Measurements from ENCODE around the gene WWP2. TPM values are rescaled to one million over a fixed set of nuclear protein-coding genes. Genes with fewer than 3 reads are reported as not detected.

The WWP2 gene
- total and polyA plus RNA-seq, 2 donors (not counting 3 experiments of a cell fraction or from before 2014, with no cell fraction given) = 17.9 to 44.9 TPM

- H2AFZ ChIP-seq (ENCODE audit: low read depth, low read length) = no peak overlapping the region
- no peaks in the 10 kb centered on the region for H3K79me2 ChIP-seq (ENCODE audit: control insufficient read depth, insufficient read depth, low read length)
- H3K9me1 ChIP-seq (replicated peaks; ENCODE audit: control insufficient read depth, extremely low read depth, insufficient read depth, low read length) = no peaks in the 10 kb centered on the region
- TF ChIP-seq MAX (IDR thresholded peaks at IDR 0.05; ENCODE audit: insufficient read depth, insufficient read length) (no peak), POLR2AphosphoS5 (IDR thresholded peaks at IDR 0.05; ENCODE audit: insufficient read depth, low read depth, low read length) (no peak), JUN (IDR thresholded peaks at IDR 0.05; ENCODE audit: borderline replicate concordance, insufficient read depth, insufficient read length, low read depth) (no peak), FOS (IDR thresholded peaks at IDR 0.05; ENCODE audit: borderline replicate concordance, insufficient read depth, low read length) (no peak), CTCF (IDR thresholded peaks at IDR 0.05; ENCODE audit: extremely low read depth in 1 of 2, insufficient read depth in 1 of 2, low read depth in 1 of 2, low read length in 2 of 2) (no peak), POLR2A (IDR thresholded peaks at IDR 0.05; ENCODE audit: low read depth, low read length) (no peak), EZH2 (IDR thresholded peaks at IDR 0.05; ENCODE audit: borderline replicate concordance, low read depth, low read length, severe bottlenecking) (no peak), MYC (IDR thresholded peaks at IDR 0.05; ENCODE audit: low read depth, low read length) (no peak), GATA2 (IDR thresholded peaks at IDR 0.05; ENCODE audit: insufficient read depth, insufficient read length, low read depth, low read length) (no peak)
- peaks cover 10% of the 10 kb centered on the region for H3K4me1 ChIP-seq (ENCODE audit: control insufficient read depth, extremely low read depth, insufficient read depth, low read length)
- ChIA-PET POLR2A (no interaction called here), CTCF (interaction anchor here (0.9 to 4.0 kb wide), 3 partner anchors 13 to 83 kb away, joined by 3 to 34 read pairs (median 30); no protein-coding TSS in a partner anchor)
- H4K20me1 ChIP-seq (replicated peaks; ENCODE audit: control insufficient read depth, extremely low read depth, insufficient read depth, low read length) = no peaks in the 10 kb centered on the region
- no peak for FAIRE-seq
- no peaks in the 10 kb centered on the region for H3K36me3 ChIP-seq (ENCODE audit: control insufficient read depth in 2 of 2, extremely low read depth in 1 of 2, insufficient read depth in 2 of 2, low read length in 2 of 2)
- H3K9ac ChIP-seq (replicated peaks; ENCODE audit: extremely low read depth, insufficient read depth, low read length) = no peak overlapping the region
- DNase-seq (ENCODE audit: low read depth, low spot score) = no peak
- no peak overlapping the region for H3K4me3 ChIP-seq (replicated peaks in 1 of 3; ENCODE audit: insufficient read depth in 1 of 3, low read depth in 1 of 3, low read length in 3 of 3)
- no TSS peak for BruUV-seq (replicated peaks)
- dilution Hi-C loops (cut with MboI; ENCODE audit: extremely low pct_ligation_motif_present, low sequenced_read_pairs) (no loop called here), intact Hi-C loops (cut with micrococcal nuclease) (loop anchor here (2.0 to 5.0 kb wide), 3 partner anchors 17 to 70 kb away; no protein-coding TSS in a partner anchor)
- no peaks in the 10 kb centered on the region for H3K9me3 ChIP-seq (replicated peaks; ENCODE audit: control insufficient read depth, insufficient read depth, low read length)
- H3K4me2 ChIP-seq (ENCODE audit: insufficient read depth, low read length) = no peak overlapping the region
- no peaks in the 10 kb centered on the region for H3K27me3 ChIP-seq (ENCODE audit: control insufficient read depth in 2 of 2, insufficient read depth in 2 of 2, low read length in 2 of 2)
- no peak overlapping the region for H3K27ac ChIP-seq (ENCODE audit: insufficient read depth, low read depth, low read length)
Measured at GRCh38 chr16:69847643-69848042, 85.5 kb downstream of the WWP2 start.

All from endothelial cell of umbilical vein (primary cell).